ENCODE data around the gene RAPGEF5.

Gene RAPGEF5

DNA sequence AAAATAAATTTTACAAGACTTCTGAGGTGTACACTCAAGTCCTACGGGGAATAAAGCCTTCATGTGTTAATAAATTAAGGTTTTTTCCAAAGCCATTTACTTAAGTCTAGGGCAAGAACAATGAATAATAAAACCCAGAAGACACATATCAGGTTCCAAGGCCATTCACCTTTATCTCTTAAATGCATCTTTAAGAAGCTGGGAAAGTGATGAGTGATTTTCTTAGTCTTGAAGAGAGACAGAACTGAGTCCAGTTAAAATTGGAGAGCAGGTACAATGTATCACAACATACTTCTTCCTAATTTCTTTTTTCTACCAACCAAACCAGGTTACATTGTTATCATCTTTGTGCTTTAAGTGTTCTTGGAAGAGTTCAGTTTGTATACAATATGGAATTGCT, 189.5 kb downstream of the RAPGEF5 start:
- no peak for DNase-seq (ENCODE audit: extremely low read depth in 1 of 2, low read depth in 1 of 2)

DNA sequence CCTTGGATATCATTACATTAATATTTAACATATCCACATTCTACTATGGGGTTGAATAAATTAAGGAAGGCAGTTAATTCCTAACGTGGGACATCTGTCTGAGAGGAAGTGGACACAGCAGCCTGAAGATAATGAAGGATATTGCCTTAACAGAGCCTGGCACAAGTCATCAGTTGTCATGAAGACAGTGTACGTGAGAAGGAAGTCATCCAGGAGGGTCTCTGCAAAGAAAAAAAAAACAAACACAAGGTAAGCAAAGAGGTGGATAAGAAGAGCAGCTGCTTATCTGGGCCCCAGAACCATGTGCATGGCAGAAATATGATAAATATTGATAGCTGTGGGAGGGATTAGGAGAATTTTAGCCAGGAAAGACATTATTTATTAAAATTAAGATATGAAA, 190.0 kb downstream of the RAPGEF5 start:
- no peak for DNase-seq (ENCODE audit: extremely low read depth in 1 of 2, low read depth in 1 of 2)

DNA sequence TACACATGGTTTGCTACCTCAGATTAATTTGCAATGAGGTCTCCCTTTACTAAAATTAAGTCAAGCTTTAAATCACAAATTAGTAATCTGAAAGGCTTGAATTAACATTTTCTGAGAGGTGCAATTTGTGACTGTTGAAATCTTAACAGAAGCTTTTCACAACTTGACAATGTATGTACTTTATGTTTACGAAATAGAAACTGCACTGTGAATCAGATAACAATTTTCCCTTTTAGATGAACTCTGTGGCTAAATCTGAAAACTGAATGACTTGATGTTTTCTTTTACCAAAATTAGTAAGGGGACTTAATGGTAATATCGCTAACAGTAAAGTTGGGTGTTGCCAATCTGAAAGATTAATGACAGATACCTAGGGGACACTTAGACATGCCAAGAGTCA, 197.6 kb downstream of the RAPGEF5 start:
- DNase-seq (ENCODE audit: extremely low read depth in 1 of 2, low read depth in 1 of 2) = no peak

DNA sequence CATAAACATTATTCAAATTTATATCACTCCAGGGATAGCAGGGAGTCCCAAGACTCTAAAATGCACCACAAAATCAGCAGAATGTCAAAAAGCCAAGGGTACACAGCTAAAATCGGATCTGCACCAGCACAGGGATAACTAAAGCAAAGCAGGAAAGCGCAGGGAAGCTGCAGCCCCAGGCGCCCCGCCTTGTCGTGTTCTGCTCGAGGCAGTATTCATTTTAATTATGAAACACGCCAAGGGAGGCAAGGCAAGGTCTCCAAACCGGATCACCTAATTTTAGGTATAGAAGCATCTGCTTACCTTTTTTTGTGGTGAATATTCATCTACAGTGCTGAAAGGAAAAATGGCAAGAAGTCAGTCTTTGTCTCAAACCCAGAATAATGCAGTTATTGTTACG, 199.4 kb downstream of the RAPGEF5 start:
- no peak for DNase-seq (ENCODE audit: extremely low read depth in 1 of 2, low read depth in 1 of 2)

DNA sequence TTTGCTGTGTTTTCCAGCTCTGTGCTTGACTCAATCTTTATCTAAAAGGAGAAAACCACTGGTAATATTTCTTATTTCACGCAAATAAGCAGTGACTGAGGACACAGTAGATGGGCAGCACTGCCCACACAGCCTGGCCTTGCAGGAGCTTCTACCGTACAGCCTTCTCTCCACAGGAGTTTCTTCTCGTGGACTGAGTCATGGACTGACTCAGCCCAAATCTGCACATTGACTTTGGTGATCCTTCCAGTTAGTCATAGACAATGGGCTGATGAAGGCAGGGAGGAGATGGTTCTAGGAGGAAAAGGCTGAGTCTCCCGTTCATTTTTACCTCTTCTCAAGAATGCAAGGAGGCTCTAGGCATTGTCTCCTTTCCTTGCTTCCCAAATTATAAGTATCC, 200.7 kb downstream of the RAPGEF5 start:
- no peak for DNase-seq (ENCODE audit: extremely low read depth in 1 of 2, low read depth in 1 of 2)

DNA sequence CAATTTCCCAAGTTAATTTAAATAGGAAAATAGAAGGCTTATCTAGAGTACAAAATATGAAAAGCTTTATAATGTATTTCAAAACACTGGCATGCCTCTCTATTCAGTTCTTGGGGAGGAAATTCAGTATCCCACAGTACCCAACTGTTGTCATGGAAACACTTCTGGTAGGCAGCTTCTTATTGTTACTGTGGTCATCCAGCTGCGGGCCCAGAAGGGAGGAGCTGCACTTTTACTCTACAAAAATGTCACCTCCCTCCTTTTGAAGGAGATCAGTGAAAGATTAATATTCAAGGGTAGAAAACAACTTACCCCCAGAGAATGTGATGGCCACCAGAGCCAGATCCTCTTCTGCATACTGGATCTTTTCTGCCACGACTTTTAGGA, 202.8 kb downstream of the RAPGEF5 start:
- DNase-seq (ENCODE audit: extremely low read depth in 1 of 2, low read depth in 1 of 2) = no peak

DNA sequence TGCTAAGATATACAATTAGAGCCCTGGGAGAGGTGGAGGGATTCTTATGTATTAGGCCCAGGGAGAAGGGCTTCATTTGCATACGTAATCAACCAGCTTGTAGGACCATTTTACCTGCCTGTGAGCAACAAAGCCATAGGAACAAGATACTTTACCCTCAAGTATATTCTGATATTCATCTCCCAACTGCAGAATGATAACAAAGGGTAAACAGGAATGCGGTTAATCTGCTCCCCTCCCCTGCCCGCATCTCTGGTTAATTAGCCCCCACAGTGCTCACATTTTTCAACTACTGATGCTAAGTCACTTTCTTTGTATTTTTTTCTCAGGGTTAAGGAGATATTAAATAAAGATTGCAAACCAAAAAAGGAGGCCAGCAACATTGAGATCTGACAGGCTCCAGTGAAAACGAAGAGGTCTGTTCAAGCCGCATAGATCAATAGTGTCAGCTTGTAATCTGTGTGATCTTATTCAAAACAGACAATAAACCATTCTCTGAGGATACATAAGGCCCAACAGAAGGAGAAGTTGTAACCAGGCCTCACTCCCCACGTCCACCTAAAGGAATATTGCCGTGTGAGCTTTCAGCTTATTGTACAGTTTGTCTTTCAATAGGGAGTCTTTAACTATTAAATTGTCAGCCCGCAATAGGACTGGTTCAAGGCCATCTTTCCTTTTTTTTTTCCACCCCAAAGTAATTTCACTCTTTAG, 203.4 kb downstream of the RAPGEF5 start:
- DNase-seq (ENCODE audit: extremely low read depth in 1 of 2, low read depth in 1 of 2) = no peak

DNA sequence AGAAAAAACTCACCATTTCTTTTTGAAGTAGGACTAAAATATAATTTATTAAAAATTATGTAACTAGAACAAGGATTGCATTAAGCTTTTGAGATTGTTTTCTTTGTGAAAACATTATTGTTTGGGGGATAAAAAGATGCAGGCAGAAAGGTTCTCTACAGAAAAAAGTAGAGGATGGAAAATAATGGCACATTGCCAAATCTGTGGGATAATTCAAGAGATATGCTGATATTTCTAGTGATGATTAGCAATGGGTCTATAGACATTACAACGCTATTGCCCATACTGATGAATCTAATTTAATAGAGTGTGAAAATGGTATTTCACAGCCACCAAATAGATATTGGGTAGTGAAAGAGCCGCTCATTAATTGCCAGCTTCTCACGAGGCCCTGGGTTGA, 204.3 kb downstream of the RAPGEF5 start:
- no peak for DNase-seq (ENCODE audit: extremely low read depth in 1 of 2, low read depth in 1 of 2)

DNA sequence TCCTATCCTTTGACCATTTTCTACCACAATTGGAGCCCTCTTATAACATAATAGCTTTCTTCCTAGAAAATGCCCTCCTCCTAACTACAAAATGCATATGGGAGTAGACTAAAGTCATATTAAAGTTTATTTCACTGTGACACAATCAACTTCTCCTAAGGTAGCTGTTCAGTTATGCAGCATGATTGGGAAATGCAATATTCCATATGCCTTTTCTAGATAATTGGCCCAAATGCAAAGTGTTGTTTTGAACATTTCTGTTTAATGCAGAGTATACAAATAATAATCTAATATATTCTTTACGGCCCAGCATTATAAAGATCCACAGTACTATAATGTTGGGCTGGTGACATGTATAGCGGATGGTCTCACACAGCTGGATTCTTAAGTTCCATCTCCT, 205.1 kb downstream of the RAPGEF5 start:
- DNase-seq (ENCODE audit: extremely low read depth in 1 of 2, low read depth in 1 of 2) = no peak

DNA sequence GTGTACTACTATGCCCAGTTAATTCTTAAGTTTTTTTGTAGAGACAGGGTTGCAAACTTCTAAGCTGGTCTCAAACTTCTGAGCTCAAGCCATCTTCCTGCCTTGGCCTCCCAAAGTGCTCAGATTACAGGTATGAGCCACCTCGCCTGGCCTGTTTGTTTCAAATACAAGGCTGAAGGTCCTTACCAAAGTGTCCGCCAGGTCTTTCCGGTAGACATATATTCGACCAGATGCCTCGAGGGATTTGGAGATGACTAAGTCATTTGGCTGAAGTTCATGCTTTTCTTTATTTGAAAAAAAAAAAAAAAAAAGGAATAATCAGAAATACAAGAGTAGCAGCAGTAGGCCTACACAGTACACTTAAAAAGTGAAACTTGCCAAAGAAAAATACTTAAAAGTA, 206.7 kb downstream of the RAPGEF5 start:
- no peak for DNase-seq (ENCODE audit: extremely low read depth in 1 of 2, low read depth in 1 of 2)

DNA sequence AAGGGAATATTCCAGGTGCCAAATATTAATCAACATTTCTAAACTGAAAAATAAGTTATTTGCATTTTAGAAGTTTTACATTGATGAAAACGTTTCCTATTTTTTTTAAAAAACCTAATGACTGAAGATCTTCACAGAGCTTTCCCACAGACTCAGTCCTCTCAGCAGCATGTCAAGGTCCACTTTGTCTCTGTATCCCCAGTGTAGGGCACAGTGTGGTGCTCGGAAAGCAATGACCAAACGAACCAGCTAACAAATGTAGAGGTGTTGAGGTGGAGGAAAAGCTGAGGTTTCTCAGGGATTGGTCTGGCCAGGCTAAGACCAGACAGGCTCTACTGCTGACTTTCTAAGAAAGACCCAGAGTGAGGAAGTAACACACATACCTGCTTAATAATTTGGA, 209.1 kb downstream of the RAPGEF5 start:
- DNase-seq (ENCODE audit: extremely low read depth in 1 of 2, low read depth in 1 of 2) = no peak

DNA sequence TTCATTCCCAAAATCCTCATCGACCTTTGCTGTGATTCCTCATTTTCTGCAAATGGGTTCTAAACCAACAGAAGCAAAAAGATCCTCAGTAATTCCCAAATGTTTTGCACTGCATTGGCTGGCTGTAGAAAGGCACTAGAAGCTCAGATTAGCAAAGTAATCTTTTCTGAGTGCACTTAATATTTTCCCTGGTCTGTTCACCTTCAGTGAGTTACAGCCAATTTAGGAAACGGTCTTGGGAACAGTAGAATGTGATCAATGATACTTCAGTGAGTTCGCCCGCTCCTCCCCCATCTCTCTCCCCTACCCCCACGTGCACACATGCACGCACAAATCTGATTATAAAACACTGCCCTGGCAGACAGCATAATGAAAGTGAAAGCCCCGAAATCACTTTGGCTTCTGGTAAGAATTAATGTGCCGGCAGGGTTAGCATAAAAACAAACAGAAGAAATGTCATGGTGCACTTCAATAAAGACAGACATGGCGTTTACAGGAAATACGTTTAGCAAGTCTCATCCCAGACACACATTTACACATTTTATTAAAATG, 209.9 kb downstream of the RAPGEF5 start:
- no peak for DNase-seq (ENCODE audit: extremely low read depth in 1 of 2, low read depth in 1 of 2)

DNA sequence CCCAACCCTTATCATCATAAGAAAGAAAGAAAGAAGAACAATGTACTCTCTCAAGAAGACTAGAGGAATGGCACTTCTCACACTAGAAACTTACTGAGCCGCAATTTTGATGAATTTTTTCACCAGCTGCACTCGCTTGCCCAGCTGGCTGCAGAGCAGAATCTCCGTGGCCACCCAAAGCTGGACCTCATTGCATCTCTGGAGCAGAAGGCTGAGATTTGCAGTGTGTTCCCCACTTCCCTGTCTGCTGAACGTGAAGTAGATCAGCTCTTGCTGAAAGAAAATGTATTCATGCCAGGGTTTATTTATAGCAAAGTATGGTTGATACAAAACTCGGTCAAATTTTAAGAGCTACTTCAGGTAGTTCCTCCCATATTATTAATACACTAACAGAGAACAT, 212.0 kb downstream of the RAPGEF5 start:
- DNase-seq (ENCODE audit: extremely low read depth in 1 of 2, low read depth in 1 of 2) = no peak

DNA sequence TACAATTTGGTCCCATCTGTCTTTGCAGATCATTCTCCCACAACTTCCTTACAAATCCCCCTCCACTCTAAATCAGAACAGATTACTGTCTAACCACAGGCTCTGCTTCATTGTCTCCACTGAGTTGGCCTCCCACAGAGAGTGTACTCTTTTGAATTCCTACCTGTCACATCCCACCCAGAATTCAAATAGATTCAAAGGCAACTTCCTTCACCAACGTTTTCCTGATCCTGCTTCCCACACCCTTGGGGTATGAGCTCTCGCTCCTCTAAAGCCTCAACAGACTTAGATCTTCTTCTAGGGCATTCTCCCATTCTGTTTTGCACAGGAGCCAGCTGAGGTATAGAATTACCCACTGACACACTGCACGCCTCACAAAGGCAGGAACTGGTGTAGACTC, 213.5 kb downstream of the RAPGEF5 start:
- no peak for DNase-seq (ENCODE audit: extremely low read depth in 1 of 2, low read depth in 1 of 2)

DNA sequence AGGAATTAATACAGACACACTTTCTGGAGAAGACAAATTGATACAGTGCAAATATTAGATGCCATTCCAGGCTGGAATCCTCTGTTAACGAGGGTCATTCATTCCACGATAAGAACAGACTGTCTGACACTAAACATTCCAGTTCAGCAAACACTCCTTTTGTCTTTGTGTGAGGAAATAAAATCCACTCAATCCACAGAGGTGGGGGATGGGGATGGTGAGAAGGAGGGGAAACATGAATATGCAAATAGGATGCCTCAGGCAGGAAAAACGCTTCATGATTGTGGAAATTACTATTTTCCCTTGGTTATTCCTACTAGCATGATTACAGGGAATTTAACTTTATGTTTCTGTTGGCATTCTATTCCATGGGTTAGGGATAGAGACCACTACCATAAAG, 214.4 kb downstream of the RAPGEF5 start:
- DNase-seq (ENCODE audit: extremely low read depth in 1 of 2, low read depth in 1 of 2) = no peak

DNA sequence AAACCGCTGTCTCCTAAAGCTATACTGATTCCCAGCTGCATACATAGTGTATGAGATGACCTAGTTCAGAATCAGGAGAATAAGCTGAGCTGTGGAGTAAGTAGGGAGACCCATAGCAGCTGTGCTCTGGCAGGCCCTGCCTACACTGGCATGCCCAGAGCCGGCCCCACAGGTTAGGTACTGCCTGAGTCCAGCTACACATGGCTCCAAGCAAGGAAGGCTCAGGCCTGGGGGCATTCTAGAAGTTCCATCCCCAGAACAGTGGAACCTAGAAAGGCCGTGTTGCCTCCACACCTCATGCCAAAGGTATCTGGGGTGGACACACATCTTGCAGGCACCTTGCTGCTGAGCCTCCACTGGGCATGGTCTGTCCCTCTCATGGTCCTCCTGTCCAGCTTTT, 215.6 kb downstream of the RAPGEF5 start:
- DNase-seq (ENCODE audit: extremely low read depth in 1 of 2, low read depth in 1 of 2) = no peak

DNA sequence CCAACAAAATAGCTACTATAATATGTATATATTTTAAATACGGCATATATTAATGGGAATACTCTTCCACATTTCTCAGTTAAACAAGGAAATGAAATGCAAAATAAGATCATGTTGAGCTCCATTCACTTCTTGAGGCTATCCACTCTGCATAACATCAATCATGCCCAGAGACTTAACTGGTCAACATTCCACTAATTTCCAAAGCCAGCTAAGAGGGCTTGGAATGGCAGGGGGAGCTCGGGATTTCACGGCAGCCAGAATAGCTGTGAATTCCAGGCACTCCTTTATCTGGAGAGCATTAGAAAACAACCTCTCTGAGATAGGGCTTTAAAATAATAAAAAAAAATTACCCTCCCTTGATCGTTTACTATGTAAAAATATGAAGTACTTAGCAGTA, 216.4 kb downstream of the RAPGEF5 start:
- DNase-seq (ENCODE audit: extremely low read depth in 1 of 2, low read depth in 1 of 2) = no peak

DNA sequence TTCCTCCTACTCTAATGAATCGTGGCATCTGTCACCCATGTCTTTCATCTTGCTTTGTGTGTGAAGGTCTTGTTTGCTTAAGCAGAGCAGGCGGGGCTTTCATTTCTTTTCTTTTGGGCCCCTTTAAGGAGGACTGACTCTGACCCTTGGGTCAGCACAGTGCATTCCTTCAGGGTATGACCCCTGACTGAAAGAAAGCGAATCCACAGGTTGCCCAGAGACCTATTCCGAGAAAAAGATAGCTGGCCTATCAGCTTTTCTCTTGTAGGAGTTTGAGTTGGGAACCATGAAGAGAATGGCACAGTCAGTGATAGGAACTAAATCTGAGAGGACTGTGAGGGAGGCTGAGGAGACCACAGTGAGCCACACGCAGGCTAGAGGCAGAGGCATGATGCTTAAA, 218.1 kb downstream of the RAPGEF5 start:
- no peak for DNase-seq (ENCODE audit: extremely low read depth in 1 of 2, low read depth in 1 of 2)

DNA sequence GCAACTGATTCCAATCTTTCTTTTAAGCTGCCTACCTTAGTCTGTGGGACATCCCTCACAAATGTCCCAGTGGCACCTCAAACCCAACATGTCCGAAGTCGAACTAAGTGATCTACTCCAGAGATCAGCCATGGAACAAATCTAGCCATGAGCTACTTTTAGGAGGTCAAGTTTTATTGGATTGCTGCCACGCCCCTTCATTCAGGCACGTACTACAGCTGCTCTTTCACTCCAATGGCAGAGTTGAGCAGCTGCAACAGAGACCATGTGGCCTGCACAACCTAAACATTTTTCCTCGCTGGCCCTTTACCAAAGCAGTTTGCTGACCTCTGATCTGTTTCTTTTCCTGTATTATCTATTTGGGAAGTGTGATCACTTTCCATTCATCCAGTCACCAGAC, 218.8 kb downstream of the RAPGEF5 start:
- DNase-seq (ENCODE audit: extremely low read depth in 1 of 2, low read depth in 1 of 2) = no peak

DNA sequence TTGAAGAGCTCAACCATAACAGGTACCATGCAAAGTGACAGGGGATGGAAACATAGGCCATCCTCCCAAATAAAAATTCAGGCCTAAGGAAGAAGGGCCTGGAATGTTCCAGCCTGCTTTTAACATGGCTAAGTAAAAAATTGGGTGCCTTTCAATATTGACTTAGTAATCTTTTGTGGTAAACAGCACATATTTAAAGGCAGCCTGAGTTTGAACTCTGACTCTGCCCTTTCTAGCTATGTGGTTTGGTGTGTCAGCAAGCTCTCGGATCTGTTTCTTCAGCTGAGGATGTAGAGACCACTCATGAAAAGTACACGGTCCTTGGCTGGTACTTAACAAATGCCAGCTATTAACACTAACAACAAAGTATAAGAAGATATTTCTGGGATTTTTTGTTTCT, 219.5 kb downstream of the RAPGEF5 start:
- no peak for DNase-seq (ENCODE audit: extremely low read depth in 1 of 2, low read depth in 1 of 2)

DNA sequence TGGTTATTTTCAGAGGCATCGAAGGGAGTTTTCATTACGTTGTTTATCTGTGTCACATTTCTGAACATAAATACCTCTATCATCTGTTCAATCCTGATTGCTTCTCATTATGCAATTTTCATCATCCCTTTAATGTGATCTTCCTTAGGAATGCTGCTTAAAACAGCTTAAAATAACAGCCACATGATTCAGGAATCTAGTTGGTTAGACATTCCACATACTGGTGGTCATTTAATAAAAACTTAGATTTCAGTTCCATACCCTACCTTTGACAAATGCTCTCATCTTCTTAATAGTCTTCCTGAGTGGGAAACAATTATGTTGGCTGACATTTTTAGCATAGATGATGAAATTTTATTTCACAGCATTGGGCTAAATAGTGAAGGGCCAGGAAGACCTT, 219.9 kb downstream of the RAPGEF5 start:
- DNase-seq (ENCODE audit: extremely low read depth in 1 of 2, low read depth in 1 of 2) = no peak

DNA sequence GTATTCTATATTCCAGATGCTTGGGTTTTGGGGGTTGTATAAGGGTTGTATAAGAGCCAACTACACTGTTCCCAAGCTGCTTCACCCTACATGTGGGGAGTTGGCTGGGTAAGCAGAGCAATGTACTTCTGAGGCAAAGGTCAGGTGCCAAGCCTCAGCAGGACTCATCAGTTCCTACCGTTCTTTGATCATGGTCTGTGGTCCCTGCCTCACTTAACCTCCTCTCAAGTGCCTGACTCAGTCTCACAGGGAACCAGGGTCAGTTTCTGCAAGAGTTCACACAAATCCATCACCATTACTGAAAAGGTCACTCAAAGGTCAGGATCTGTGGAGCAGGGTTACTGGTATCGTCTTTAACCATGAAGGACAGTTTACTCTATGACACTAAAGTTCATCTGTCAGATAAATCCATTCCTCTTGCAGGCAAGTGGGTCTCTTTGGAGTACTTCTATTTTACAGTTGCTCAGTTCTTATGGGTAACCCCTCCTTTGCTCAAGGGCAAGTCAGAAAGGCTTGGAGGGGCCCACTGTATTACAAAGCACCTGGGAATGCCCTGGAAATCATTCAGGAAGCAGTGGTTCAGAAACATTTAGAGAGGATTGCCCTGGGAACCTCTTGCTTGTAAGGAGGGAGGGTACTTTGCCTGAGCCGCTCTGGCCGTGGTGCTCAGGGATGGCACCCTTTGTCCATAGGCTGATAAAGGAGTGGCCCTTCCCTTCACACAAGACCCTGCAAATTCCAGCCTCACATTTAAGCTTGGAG, 227.0 kb downstream of the RAPGEF5 start:
- no peak for DNase-seq (ENCODE audit: extremely low read depth in 1 of 2, low read depth in 1 of 2)

All from stimulated activated CD8-positive, alpha-beta memory T cell treated with anti-CD3 and anti-CD28 coated beads, Interleukin-7, amount 100 ng/mL, for 48 hours (primary cell).